PFSK-1 (cell line): ENCODE results near the gene SMG6.
A peak's percentile ranks its signal among the peaks of the same experiment; 100 is the strongest.

Source experiments
- FOXP2 ChIP-seq: optimal IDR thresholded peaks from 2 replicates; pipeline ENCODE3; 2011; ENCODE audit warnings: borderline replicate concordance, control low read depth, inconsistent platforms; ENCODE audit not compliant: insufficient read depth; ENCODE audit errors: extremely low read length, extremely low read depth
- POLR2AphosphoS5 ChIP-seq: IDR thresholded peaks from 2 replicates; pipeline ENCODE4 v1.6.1; 2012; ENCODE audit warnings: low read depth, mild to moderate bottlenecking, control low read depth, low read length, moderate library complexity
- SIN3A ChIP-seq: IDR thresholded peaks from 2 replicates; pipeline ENCODE4 v1.6.1; 2012; ENCODE audit warnings: mild to moderate bottlenecking, low read length, moderate library complexity, borderline replicate concordance; ENCODE audit not compliant: insufficient read depth
- TAF1 ChIP-seq: IDR thresholded peaks from 2 replicates; pipeline ENCODE4 v1.6.1; 2012; ENCODE audit warnings: low read length, control low read depth, borderline replicate concordance; ENCODE audit not compliant: insufficient read depth
- TF ChIP-seq, protein P1 (sequence below), 2 experiments: IDR thresholded peaks; 2 replicates each; pipeline versions ENCODE4 v1.6.1 to v1.8.0; 2011 to 2012; ENCODE audit warnings: low read depth in 2 of 2, low read length in 2 of 2, control low read depth in 1 of 2, inconsistent platforms in 1 of 2, mild to moderate bottlenecking in 1 of 2, moderate library complexity in 1 of 2; ENCODE audit not compliant: insufficient read depth in 1 of 2

The SMG6 gene

DNA sequence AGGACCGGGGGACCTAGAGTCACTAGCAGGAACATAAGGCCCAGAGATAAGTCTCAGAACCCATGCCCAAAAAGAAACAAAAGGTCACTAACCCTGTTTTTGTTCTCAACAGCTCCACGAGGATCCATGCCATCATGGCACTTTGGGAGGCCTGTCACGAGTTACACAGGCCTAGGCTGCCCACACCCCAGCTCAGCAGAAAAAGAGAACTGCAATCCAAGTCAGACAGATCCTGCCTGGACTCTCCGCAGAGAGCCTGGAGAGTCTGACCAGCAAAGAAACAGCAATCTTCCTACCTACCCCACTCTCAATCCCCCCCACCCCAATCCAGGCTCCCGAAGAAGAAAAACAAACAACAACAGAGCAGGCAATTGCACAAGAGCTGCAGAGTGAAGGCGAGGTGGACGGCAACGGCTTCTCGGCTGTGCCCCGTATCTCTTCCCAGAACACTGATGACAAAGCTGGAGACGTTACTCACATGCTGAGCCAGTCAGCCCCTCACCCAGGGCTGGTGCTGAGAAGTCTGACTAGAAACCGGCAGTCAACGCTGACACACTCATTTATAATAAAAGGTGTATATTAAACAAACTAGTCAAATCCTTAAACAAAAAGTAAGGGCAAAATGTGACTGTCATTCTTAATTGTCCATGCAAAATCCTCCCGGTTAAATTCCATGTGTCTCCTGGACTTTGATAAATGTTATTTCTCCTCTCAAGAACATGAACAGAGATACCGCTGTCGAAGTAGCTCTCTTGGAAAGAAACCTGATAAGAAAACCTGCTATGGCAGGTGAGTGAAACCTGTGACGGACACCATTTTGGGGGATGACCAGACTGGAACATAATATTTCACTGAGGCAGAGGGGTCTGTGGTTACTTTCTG lies 89.3 kb downstream of the SMG6 start:
- TF ChIP-seq FOXP2: peak; percentile 33
- TF ChIP-seq, protein P1, sequence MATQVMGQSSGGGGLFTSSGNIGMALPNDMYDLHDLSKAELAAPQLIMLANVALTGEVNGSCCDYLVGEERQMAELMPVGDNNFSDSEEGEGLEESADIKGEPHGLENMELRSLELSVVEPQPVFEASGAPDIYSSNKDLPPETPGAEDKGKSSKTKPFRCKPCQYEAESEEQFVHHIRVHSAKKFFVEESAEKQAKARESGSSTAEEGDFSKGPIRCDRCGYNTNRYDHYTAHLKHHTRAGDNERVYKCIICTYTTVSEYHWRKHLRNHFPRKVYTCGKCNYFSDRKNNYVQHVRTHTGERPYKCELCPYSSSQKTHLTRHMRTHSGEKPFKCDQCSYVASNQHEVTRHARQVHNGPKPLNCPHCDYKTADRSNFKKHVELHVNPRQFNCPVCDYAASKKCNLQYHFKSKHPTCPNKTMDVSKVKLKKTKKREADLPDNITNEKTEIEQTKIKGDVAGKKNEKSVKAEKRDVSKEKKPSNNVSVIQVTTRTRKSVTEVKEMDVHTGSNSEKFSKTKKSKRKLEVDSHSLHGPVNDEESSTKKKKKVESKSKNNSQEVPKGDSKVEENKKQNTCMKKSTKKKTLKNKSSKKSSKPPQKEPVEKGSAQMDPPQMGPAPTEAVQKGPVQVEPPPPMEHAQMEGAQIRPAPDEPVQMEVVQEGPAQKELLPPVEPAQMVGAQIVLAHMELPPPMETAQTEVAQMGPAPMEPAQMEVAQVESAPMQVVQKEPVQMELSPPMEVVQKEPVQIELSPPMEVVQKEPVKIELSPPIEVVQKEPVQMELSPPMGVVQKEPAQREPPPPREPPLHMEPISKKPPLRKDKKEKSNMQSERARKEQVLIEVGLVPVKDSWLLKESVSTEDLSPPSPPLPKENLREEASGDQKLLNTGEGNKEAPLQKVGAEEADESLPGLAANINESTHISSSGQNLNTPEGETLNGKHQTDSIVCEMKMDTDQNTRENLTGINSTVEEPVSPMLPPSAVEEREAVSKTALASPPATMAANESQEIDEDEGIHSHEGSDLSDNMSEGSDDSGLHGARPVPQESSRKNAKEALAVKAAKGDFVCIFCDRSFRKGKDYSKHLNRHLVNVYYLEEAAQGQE (IDR thresholded peaks at IDR 0.05; ENCODE audit: insufficient read depth in 1 of 2, low read depth in 2 of 2, low read length in 2 of 2): no peak

DNA sequence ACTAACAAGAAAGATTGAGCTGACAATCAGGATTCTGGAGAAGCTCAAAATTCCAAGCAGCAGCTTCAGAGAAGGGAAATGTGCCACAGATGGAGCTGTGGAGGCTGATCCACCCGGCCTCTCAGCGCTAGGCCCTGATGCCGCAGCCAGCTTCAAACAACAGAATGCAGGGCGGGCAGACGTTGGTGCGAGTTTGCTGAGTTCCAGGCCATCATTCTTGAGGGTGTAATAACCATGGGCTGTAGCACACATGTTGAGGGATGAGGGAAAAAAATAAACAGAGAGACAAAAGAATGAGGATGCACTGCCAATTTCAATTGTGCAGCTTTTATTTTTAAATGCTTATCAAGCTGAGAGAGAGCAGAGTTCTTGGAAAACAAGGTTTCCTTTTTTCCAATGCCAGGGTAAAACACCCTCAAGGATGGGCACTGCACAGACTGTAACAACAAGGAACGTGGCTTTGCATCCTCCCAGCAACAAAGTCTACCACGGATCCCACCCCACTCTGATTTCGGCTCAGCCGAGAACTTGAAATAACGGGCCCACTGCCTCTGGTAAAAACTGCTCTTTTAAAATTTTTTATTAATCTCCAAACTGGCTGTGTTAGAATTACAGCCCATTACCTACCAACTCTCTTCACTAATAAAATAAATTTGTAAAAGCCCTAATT lies 90.2 kb downstream of the SMG6 start:
- TF ChIP-seq POLR2AphosphoS5 (no peak), FOXP2 (no peak), TAF1 (no peak), SIN3A (no peak)
- TF ChIP-seq, protein P1 (IDR thresholded peaks at IDR 0.05; ENCODE audit: insufficient read depth in 1 of 2, low read depth in 2 of 2, low read length in 2 of 2): no peak

DNA sequence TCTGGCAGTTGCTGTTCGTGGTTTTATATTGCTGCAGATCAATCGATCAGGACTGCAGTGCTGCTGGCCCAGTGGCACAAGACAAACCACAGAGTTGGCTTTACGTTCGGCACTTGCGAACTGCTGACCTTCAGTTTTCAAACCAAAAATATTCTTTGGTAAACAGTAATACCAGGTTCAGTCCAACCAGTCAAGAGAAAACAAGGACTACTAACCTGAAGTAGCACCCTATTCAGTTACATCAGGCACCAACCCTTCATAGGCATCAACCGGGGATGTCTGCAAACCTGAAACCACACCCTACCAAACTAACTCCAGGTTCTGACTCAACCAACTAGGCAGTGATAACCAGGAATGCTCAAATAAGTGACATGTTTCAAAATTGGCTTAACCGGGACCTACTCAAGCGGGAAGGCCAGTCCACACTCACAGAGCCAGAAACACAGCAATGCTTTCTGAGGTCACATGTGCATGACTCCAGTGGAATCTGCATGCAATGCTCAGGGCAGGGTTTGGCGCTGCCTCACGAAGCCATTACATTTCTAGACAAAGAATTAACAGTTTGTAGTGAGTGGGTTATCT lies 91.1 kb downstream of the SMG6 start:
- no peak for TF ChIP-seq TAF1
- no peak for TF ChIP-seq FOXP2
- no peak for TF ChIP-seq SIN3A
- TF ChIP-seq, protein P1 (IDR thresholded peaks at IDR 0.05; ENCODE audit: insufficient read depth in 1 of 2, low read depth in 2 of 2, low read length in 2 of 2): no peak
- TF ChIP-seq POLR2AphosphoS5: no peak

DNA sequence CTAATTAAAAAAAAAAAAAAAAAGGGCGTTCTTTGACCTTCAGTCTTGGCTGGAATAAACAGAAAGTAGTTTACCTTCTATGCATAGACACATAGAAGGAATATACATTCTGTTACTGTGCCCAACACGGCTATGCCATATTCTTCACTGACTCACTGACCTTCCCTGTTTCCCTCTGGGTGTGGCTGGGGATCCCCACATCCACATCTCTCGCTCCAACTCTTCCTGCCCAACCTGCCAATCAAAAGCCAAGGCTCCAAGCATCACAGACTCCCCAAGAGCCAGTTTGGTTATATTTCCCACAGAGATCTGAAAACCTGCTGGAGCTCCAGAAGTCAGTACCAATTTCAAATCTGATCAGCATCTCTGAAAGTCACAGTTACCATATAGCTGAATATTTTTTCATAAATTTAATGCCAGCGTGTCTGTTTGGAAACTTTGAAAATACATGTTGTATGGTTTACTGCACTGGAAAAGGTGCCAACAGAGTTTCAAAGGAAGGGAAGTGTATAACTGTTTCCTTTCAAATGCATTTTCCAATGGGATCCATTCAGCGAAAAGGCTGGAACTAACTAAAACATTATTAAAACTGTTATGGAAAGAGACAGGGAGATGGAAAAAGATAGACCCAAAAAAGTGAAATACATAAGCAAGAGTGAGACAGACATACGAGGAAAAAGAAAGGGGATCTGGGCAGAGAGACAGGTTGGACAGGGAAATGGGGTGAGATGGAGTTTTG lies 91.8 kb downstream of the SMG6 start:
- TF ChIP-seq, protein P1 (IDR thresholded peaks at IDR 0.05; ENCODE audit: insufficient read depth in 1 of 2, low read depth in 2 of 2, low read length in 2 of 2): no peak
